Esophagus muscularis mucosa (tissue), 4 donors: ENCODE data around the gene SEMA5B. TPM values are rescaled to one million over a fixed set of nuclear protein-coding genes. Genes with fewer than 3 reads are reported as not detected.

Experiments used
- DNase-seq: peaks from one replicate; pipeline ENCODE4 v3.0.0-alpha.2; 2017; ENCODE audit errors: extremely low spot score
- H3K27ac ChIP-seq, 4 donors: fragments of 200-600 bp; sonication (generic); replicated peaks in 1 of 4; 1 replicate in 3 of 4; 2 replicates in 1 of 4; pipeline ENCODE4 v1.5.1; 2016 to 2019; ENCODE audit warnings: mild to moderate bottlenecking in 1 of 4
- H3K27me3 ChIP-seq, 4 donors: fragments of 200-600 bp; sonication (generic); one replicate each; pipeline versions ENCODE4 v1.5.1 to v1.6.0; 2016 to 2019
- H3K36me3 ChIP-seq, 4 donors: fragments of 200-600 bp; sonication (generic); one replicate each; pipeline ENCODE4 v1.5.1; 2016 to 2019
- H3K4me1 ChIP-seq, 4 donors: fragments of 200-600 bp; sonication (generic); one replicate each; pipeline ENCODE4 v1.5.1; 2016 to 2019
- H3K4me3 ChIP-seq, 4 donors: fragments of 200-600 bp; sonication (generic); 1 replicate in 2 of 4; 2 replicates in 2 of 4; pipeline ENCODE4 v1.5.1; 2016 to 2019; ENCODE audit warnings: mild to moderate bottlenecking in 4 of 4, moderate library complexity in 1 of 4
- H3K9me3 ChIP-seq, 4 donors: fragments of 200-600 bp; sonication (generic); 1 replicate in 3 of 4; 2 replicates in 1 of 4; pipeline ENCODE4 v1.5.1; 2016 to 2019
- CTCF ChIP-seq, 3 experiments: fragments of 200-600 bp in 2 of 3; fragments of 450-650 bp in 1 of 3; sonication (generic) in 2 of 3; IDR thresholded peaks; one replicate each; pipeline ENCODE4 v1.5.1; 2017 to 2019; ENCODE audit warnings: antibody characterized with exemption in 3 of 3, mild to moderate bottlenecking in 2 of 3, moderate library complexity in 1 of 3
- EP300 ChIP-seq: sonication (generic); formaldehyde crosslinking; IDR thresholded peaks from one replicate; pipeline ENCODE4 v1.6.1; 2017; ENCODE audit warnings: antibody characterized with exemption
- POLR2A ChIP-seq: fragments of 450-650 bp; IDR thresholded peaks from one replicate; pipeline ENCODE4 v1.6.1; 2017; ENCODE audit warnings: antibody characterized with exemption, moderate library complexity, mild to moderate bottlenecking, low read depth
- POLR2AphosphoS5 ChIP-seq, 2 donors: sonication (generic); formaldehyde crosslinking; IDR thresholded peaks; one replicate each; pipeline ENCODE4 v1.6.1; 2017; ENCODE audit warnings: antibody characterized with exemption in 2 of 2
- WGBS: methylation state at CpG from one replicate; pipeline ENCODE4 v1.1.5; 2018; 5-methylcytosine and 5-hydroxymethylcytosine counted together
- intact Hi-C: fragments of 100-400 bp; cut with DNase I; formaldehyde crosslinking; loops from one replicate; pipeline ENCODE4 v1.15.1; 2023
- total RNA-seq, 4 donors: library from RNA; depleted of rRNA; stranded (reverse); fragments of >200 nt; gene quantifications; one replicate each; pipeline versions ENCODE4 v1.1.0 to v1.2.1, GENCODE V29; 2016

The SEMA5B gene
- total RNA-seq, 4 donors from 2014 or later: under 0.01 to 1.6 (median 0.34) TPM

GRCh38 chr3:122928396-122929187, 99.0 kb downstream of the SEMA5B start:
- Histone ChIP-seq H3K4me3 (no peak overlapping the region), H3K4me1 (no peaks in the 10 kb centered on the region), H3K27ac (no peak overlapping the region), H3K9me3 (no peaks in the 10 kb centered on the region), H3K27me3 (peaks cover 0 to 17% (median 0%) of the 10 kb centered on the region in 4 donors), H3K36me3 (no peaks in the 10 kb centered on the region)
- no peak for DNase-seq
- intact Hi-C loops: loop anchor here (10.0 kb wide), 1 partner anchor 216 kb away; no protein-coding TSS in a partner anchor
- no peak for TF ChIP-seq POLR2AphosphoS5 (IDR thresholded peaks at IDR 0.05)
- no peak for TF ChIP-seq EP300
- no peak for TF ChIP-seq CTCF (IDR thresholded peaks at IDR 0.05)
- no peak for TF ChIP-seq POLR2A
- 93% methylated on average over 18 of the region's 24 CpGs for WGBS

- no peaks in the 10 kb centered on the region for H3K36me3 ChIP-seq
- H3K4me3 ChIP-seq: no peak overlapping the region
- intact Hi-C loops: loop anchor here (10.0 kb wide), 1 partner anchor 217 kb away; no protein-coding TSS in a partner anchor
- WGBS: 88% methylated on average over 9 of the region's 10 CpGs
- H3K27ac ChIP-seq: no peak overlapping the region
- no peak for DNase-seq
- no peaks in the 10 kb centered on the region for H3K4me1 ChIP-seq
- TF ChIP-seq POLR2A: no peak
- TF ChIP-seq CTCF (IDR thresholded peaks at IDR 0.05): no peak
- peaks cover 0 to 26% (median 3%) of the 10 kb centered on the region in 4 donors for H3K27me3 ChIP-seq
- no peaks in the 10 kb centered on the region for H3K9me3 ChIP-seq
These were observed 99.8 kb downstream of the SEMA5B start for GRCh38 chr3:122927726-122928125.

- Histone ChIP-seq H3K27ac (no peak overlapping the region), H3K27me3 (peaks cover 0 to 35% (median 11%) of the 10 kb centered on the region in 4 donors), H3K4me1 (peaks cover 0 to 9% (median 8%) of the 10 kb centered on the region in 4 donors), H3K36me3 (no peaks in the 10 kb centered on the region), H3K9me3 (no peaks in the 10 kb centered on the region), H3K4me3 (no peak overlapping the region)
- 97% methylated on average over 3 of the region's 3 CpGs for WGBS
- DNase-seq: no peak
- intact Hi-C loops: loop anchor here (10.0 kb wide), 1 partner anchor 218 kb away; no protein-coding TSS in a partner anchor
- TF ChIP-seq POLR2AphosphoS5 (IDR thresholded peaks at IDR 0.05) (no peak), EP300 (no peak), CTCF (IDR thresholded peaks at IDR 0.05) (no peak), POLR2A (no peak)
These were observed 100.8 kb downstream of the SEMA5B start for GRCh38 chr3:122926811-122927210.

GRCh38 chr3:122926322-122926721, 101.2 kb downstream of the SEMA5B start:
- H3K27ac ChIP-seq: no peak overlapping the region
- DNase-seq: no peak
- no peaks in the 10 kb centered on the region for H3K36me3 ChIP-seq
- H3K27me3 ChIP-seq: peaks cover 0 to 40% (median 13%) of the 10 kb centered on the region in 4 donors
- no peaks in the 10 kb centered on the region for H3K9me3 ChIP-seq
- no peak overlapping the region for H3K4me3 ChIP-seq
- H3K4me1 ChIP-seq: peaks cover 0 to 11% (median 10%) of the 10 kb centered on the region in 4 donors
- WGBS: 94% methylated on average over 10 of the region's 20 CpGs
- no peak for TF ChIP-seq CTCF (IDR thresholded peaks at IDR 0.05)
- intact Hi-C loops: loop anchor here (10.0 kb wide), 1 partner anchor 218 kb away; no protein-coding TSS in a partner anchor
